Activated gamma-delta T cell treated with Interleukin-2 at 50 U/mL for 16 hours (primary cell): ENCODE results near the gene AARSD1.
"Not testable (repeated sequence)": the region's sequence is repeated elsewhere in the genome, so short reads cannot be mapped to it uniquely, and the experiment has no call there.

Experiments used
- DNase-seq: peaks from one replicate; pipeline ENCODE4 v3.0.0-alpha.2; 2020

Gene AARSD1

GRCh38 chr17:42980274-42980765, 16.1 kb upstream of the AARSD1 start, which contains the start of gene RUNDC1:
Gene RUNDC1, plus strand, starts transcription at chr17:42980565. Its CDS starts 12 bp downstream, at chr17:42980577.
- DNase-seq: peak; percentile 88

- DNase-seq: no peak
Measured at GRCh38 chr17:42979511-42980273, 15.4 kb upstream of the AARSD1 start, which contains the start of gene PTGES3L. Gene PTGES3L, minus strand, starts transcription at chr17:42980080. Its CDS starts 27 bp downstream, at chr17:42980053.

- DNase-seq: not testable (repeated sequence)
Measured at GRCh38 chr17:42975701-42976100, 11.4 kb upstream of the AARSD1 start.

DNA sequence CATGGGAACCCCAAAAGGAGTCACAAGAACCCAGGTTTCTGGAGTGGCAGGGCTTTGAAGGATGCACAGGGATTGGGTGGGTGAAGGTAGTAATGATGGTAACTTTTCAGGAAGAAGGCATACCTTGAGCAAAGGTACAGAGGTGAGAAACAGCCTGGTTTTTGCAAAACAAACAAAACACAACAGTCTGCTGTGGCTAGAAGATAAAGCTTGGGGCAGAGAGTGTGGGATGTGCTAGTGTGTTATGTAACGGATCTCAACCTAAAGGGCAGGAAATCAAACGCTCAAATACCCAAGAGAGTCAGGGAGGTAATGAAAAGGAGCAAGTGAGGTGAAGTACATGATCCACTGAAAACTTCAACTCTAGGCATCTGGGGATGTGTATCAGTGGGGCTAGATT, 11.0 kb upstream of the AARSD1 start:
- no peak for DNase-seq

GRCh38 chr17:42973323-42973722, 9.1 kb upstream of the AARSD1 start:
- not testable (repeated sequence) for DNase-seq

GRCh38 chr17:42971589-42971988, 7.3 kb upstream of the AARSD1 start:
- DNase-seq: no peak

DNA sequence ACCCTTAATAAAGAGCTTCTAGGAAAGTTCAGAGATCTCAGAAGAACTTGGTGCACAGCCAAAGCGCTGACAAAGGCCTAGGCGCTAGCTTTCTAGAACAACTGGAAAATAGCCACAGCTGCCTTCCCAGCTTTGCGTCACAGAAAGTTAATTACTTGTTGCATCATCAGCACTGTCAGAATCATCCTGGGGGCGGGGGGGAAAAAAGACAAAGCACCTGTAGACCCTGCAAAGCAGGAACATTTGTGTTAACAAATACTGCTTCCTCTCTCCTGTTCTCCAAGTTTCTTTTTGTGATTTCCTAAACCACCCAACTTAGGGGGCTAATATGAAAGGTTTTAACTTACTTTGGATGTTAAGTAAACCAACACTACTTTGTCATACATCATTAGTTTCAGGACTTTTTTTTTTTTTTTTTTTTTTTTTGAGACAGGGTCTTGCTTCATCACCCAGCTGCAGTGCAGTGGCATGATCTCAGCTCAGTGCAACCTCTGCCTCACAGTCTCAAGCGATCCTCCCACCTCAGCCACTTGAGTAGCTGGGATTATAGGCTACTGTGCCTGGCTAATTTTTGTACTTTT, 4.8 kb upstream of the AARSD1 start:
- no peak for DNase-seq

DNA sequence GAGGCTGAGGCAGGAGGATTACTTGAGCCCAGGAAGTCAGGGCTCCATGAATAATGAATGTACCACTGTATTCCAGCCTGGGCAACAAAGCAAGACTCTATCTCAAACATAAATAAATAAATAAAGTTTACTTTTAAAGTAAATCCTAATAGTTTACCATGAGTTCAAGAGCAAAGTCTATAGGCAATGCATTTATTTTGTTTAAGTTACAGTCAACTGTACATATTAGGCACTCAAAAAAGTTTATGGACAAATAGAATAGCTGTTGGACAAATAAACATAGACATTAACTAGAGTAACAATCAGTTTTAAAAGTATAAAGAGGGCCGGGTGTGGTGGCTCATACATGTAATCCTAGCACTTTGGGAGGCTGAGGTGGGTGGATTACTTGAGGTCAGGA, 3.7 kb upstream of the AARSD1 start:
- DNase-seq: no peak

DNA sequence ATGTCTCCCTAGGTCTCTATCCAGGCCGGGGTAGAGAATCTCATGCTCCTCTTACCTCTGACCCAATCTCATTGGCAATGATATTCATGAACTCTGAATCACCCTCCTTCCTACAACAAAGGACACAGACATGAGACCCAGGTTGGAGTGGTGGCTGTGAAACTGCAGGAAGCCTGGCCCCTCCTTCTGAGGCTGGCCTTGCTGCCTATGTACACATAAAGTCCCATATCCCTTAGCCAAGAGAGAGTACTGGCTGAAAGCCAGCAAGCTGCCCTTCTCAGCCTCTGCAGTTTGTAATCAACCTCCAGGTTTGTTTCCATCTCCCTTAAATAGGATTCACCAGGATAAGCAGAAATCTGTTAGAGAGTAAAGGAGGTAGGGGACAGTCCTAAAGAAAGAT, 10.6 kb downstream of the AARSD1 start:
- no peak for DNase-seq

DNA sequence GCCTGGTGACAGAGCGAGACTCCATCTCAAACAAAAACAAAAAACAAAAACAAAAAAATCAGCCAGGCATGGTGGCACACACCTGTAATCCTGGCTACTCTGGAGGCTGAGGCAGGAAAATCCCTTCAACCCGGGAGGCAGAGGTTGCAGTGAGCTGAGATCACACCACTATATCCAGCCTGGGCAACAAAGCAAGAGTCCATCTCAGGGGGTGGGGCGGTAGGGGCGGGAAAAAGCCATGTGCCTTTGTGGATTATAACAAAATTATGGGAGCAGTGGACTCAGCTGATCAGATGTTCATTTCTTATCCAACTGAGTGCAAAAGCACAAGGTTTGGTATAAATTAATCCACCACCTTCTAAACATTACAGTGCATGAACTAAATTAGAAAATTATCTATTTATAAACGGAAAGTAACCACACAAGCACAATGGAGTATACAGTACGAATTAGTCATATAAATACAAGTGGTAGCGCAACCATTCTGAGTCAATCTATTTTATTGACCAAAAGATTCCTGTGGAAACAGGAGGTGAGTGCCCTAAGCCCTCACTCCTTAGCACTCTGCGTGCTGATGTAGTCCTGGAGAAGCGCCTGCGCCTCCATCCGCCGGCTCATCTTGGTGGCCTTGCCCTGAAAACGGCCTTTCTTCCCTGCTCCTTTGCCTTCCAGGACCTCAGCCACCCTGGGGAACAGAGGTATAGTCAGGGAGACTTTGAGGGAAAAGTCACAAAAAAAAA, 14.0 kb downstream of the AARSD1 start:
- no peak for DNase-seq

DNA sequence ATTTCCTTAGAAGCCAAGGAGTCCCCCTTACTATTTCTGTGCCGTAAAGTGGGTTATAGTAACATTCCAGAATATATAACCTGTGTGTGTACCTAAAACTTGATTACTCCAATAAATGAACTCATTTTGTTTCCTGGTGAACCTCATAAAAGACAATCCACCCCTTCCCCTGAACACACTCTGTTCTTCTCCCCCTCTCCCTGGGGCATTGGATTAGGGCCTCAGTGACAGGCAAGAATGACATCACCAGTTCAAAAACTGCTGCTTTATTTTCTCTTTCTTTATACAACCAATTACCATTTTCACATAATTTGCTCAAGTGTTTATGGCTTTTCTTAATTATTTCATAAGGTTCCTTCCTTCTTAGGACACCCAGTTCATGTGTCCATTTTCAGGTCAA, 17.4 kb downstream of the AARSD1 start:
- no peak for DNase-seq

DNA sequence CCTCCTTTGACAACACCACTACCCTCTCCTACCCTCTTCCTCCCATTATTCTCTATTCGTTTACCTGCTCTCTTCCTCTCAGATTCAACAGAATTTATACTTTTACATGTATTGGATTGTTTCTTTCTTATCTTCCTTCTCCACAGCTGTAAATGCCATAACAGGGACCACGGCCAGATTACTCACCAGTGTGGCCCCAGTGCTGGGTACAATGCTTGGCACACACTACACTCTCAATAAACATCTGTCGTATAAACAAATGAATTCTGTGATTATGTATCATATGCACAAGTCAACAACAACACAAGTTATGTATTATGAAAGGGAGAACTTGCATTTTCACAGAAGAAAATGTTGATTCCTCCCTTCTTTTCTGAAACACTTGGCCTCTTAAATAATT, 20.0 kb downstream of the AARSD1 start:
- no peak for DNase-seq

GRCh38 chr17:42937712-42938596, 26.3 kb downstream of the AARSD1 start:
- DNase-seq: no peak

DNA sequence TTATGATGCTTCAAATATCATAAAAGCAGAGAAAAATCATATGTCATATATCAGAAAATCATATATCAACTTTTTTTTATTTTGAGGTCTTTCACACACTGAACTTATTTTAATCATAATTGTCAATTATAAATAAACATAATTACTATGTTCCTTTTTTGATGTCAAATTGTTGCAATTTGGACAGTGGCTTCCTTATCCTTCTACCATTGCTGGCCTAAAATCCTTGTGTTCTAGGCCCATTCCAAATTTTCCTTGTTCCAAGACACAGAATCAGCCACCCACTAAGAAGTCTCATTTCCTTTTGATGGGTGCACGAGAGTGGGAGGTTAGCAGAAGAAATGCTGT, 34.8 kb downstream of the AARSD1 start:
- DNase-seq: no peak

DNA sequence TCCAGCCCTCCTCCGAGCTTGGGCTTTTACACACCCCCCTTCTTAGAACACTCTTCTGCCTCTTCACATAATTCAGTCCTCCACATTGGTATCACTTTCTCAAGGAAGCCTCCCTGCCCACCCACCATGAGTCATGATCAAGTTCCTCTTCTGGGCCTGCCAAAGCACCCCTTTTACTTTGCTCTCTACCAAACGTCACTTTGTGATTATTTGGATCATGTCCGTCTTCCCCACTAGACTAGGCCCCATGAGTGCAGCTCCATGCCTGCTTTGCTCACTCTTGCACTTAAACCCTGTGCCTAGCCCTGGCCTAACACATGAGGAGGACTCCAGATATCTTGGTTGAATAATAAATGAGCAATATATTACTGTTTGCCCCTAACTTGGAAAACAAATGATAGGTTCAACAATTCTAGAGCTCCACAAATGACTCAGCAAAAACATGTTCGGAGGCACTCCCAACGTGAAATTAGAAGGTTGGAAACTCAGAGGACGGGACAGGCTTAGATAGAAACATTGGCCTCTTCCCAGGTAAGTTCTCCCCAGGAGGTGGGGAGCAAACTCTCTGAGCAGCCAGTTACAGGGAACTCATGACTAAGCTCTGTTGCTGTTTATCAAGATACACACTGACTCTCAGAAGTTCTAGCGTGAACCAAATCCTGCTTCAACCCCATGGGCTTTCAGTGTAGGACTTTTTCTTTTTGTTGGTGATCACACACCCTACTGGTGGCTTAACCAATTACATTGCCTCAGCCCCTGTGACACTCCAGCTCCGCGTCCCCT, 35.3 kb downstream of the AARSD1 start:
- no peak for DNase-seq

DNA sequence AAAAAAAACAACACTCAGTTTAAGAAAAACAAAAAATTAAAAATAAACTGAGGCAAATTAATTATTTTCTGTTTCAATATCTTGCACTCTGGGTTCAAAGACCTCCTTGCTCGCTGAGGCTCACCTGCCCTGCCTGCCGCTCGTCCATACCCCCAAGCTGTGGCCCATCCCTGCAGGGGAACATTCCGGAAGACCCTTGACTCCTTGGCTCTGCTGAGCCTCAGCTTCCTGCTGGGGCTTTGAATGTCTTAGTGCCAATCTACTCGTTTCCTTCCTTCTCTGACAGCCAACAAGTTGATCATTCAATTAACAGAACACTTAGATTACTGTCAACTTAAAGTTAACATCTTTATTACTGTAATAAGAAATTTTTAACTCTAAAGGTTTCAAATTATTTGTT, 39.4 kb downstream of the AARSD1 start:
- no peak for DNase-seq

GRCh38 chr17:42923472-42923871, 40.8 kb downstream of the AARSD1 start:
- DNase-seq: not testable (repeated sequence)

DNA sequence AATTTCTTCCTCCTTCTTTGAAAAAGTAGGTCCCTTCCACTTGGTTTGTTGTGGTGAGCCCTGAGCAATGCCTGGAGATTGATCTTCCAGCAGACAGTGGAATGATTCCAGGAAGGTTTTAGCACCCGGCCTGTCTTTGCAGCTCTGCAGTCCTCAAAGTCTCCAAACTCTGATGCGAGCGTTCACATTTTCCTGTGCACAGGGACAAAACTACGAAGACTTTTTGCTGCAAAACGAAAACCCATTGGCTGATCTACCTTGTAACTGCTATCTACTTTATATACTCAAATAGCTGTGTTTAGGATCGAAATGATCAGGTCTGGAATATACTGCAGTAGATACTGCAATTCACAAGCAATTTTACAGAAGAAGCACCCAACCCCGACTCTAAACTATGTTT, 42.0 kb downstream of the AARSD1 start:
- DNase-seq: no peak

GRCh38 chr17:42920922-42921321, 43.3 kb downstream of the AARSD1 start:
- no peak for DNase-seq

DNA sequence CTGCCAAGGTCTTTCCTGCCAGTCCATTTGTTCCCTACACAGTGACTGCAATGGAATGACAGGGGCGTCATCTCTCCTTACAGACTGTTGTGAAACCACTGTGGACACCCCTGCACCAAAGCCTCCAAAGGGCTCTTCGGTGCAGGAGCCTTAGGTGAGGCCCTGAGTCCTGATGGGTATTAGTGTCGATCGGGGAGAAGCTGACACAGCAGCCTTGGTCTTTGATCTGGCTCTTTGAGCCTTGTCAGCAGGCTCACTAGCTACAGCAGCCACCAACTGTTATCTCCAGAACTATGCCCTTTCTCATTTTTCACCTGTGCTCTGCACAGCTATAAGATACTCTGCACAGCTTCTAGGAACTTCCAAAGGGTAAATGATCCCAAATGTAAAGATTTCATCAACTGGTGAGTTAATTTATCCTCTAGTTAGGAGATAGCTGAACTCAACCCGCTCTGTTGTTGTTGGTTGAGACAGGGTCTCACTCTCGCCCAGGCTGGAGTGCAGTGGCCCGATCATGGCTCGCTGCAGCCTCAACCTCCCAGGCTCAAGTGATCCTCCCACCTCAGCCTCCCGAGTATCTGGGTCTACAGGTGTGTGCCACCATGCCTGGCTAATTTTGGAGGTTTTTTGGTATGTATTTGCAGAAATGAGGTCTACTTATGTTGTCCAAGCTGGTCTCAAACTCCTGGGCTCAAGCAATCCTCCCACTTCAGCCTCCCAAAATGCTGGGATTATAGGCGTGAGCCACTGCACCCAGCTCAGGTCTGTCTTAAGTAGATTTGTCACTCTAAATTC, 44.0 kb downstream of the AARSD1 start:
- DNase-seq: no peak

DNA sequence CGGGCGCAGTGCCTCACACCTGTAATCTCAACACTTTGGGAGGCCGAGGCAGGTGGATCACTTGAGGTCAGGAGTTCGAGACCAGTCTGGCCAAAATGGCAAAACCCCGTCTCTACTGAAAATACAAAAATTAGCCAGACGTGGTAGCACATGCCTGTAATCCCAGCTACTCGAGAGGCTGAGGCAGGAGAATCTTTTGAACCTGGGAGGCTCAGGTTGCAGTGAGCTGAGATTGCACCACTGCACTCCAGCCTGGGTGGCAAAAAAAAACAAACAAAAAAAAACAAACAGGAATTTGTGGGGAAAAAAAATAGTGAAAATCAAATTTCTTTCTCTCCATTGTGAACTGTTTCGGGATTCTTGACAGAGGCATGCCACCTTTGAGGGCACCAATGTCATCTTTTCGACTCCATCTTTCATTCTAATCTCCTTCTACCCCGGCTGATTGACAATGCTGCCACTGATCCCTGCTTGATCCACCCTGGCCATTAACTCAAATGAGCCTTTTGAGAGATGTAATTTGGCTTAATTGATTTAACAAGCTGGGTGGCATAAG, 44.7 kb downstream of the AARSD1 start:
- not testable (repeated sequence) for DNase-seq
